H9 (cell line): ENCODE data around the gene TMOD4. TPM values are rescaled to one million over a fixed set of nuclear protein-coding genes. Genes with fewer than 3 reads are reported as not detected.

Experiments used
- DNase-seq: peaks from one replicate; pipeline ENCODE4 v3.0.0-alpha.2; 2017
- H2AFZ ChIP-seq: one replicate; pipeline ENCODE4 v1.6.1; 2013; ENCODE audit warnings: mild to moderate bottlenecking, low read length, control low read depth, moderate library complexity
- H2AK5ac ChIP-seq: 2 replicates; pipeline ENCODE4 v1.6.1; 2013; ENCODE audit warnings: low read length, control low read depth, mixed read lengths; ENCODE audit not compliant: insufficient read length
- H2BK120ac ChIP-seq: one replicate; pipeline ENCODE4 v1.6.1; 2013; ENCODE audit warnings: low read depth, mild to moderate bottlenecking, low read length, control low read depth, inconsistent platforms; ENCODE audit not compliant: poor library complexity, severe bottlenecking
- H2BK12ac ChIP-seq: 2 replicates; pipeline ENCODE4 v1.6.1; 2013; ENCODE audit warnings: low read length, control low read depth, mixed read lengths, low read depth; ENCODE audit not compliant: insufficient read length
- H2BK15ac ChIP-seq: 2 replicates; pipeline ENCODE4 v1.6.1; 2013; ENCODE audit warnings: low read depth, low read length, control low read depth
- H2BK20ac ChIP-seq: one replicate; pipeline ENCODE4 v1.6.1; 2013; ENCODE audit warnings: low read depth, mild to moderate bottlenecking, low read length, control low read depth, inconsistent platforms; ENCODE audit not compliant: poor library complexity, severe bottlenecking
- H2BK5ac ChIP-seq: 2 replicates; pipeline ENCODE4 v1.6.1; 2013; ENCODE audit warnings: low read length, control low read depth, mixed read lengths; ENCODE audit not compliant: insufficient read length
- H3K14ac ChIP-seq: 2 replicates; pipeline ENCODE4 v1.6.1; 2013; ENCODE audit warnings: low read length, control low read depth; ENCODE audit not compliant: insufficient read depth
- H3K18ac ChIP-seq: 2 replicates; pipeline ENCODE4 v1.6.1; 2013; ENCODE audit warnings: low read depth, mild to moderate bottlenecking, mixed read lengths, low read length, control low read depth; ENCODE audit not compliant: insufficient read length
- H3K23ac ChIP-seq: 2 replicates; pipeline ENCODE4 v1.6.1; 2013; ENCODE audit warnings: low read length, control low read depth, mixed read lengths, low read depth; ENCODE audit not compliant: insufficient read length
- H3K23me2 ChIP-seq: 2 replicates; pipeline ENCODE4 v1.6.1; 2013; ENCODE audit warnings: low read depth, mild to moderate bottlenecking, mixed read lengths, low read length, control low read depth; ENCODE audit not compliant: insufficient read length, poor library complexity, severe bottlenecking
- H3K27ac ChIP-seq: 2 replicates; pipeline ENCODE4 v1.5.1; 2013; ENCODE audit warnings: low read length, control low read depth, mixed read lengths, low read depth; ENCODE audit not compliant: insufficient read length
- H3K27me3 ChIP-seq: 2 replicates; pipeline ENCODE4 v1.6.1; 2013; ENCODE audit warnings: low read length, control low read depth, inconsistent platforms; ENCODE audit not compliant: insufficient read depth
- H3K4ac ChIP-seq: 2 replicates; pipeline ENCODE4 v1.6.1; 2013; ENCODE audit warnings: low read depth, mild to moderate bottlenecking, control low read depth, inconsistent platforms, low read length, moderate library complexity
- H3K4me1 ChIP-seq: 2 replicates; pipeline ENCODE4 v1.6.1; 2013; ENCODE audit warnings: low read length, control low read depth, inconsistent platforms; ENCODE audit not compliant: insufficient read depth
- H3K4me2 ChIP-seq: 2 replicates; pipeline ENCODE4 v1.6.1; 2013; ENCODE audit warnings: low read length, control low read depth, mixed read lengths; ENCODE audit not compliant: insufficient read length, insufficient read depth
- H3K56ac ChIP-seq: 2 replicates; pipeline ENCODE4 v1.6.1; 2013; ENCODE audit warnings: low read depth, mild to moderate bottlenecking, mixed read lengths, low read length, control low read depth; ENCODE audit not compliant: insufficient read length
- H3K79me1 ChIP-seq: 2 replicates; pipeline ENCODE4 v1.6.1; 2013; ENCODE audit warnings: low read depth, mild to moderate bottlenecking, moderate library complexity, low read length, control low read depth, inconsistent platforms; ENCODE audit not compliant: insufficient read depth, poor library complexity, severe bottlenecking
- H3K79me2 ChIP-seq: 2 replicates; pipeline ENCODE4 v1.6.1; 2013; ENCODE audit warnings: low read length, control low read depth, inconsistent platforms; ENCODE audit not compliant: insufficient read depth
- H3K9ac ChIP-seq: 2 replicates; pipeline ENCODE4 v1.6.1; 2013; ENCODE audit warnings: low read length, control low read depth, mixed read lengths; ENCODE audit not compliant: insufficient read length; ENCODE audit errors: extremely low read depth
- H3K9me3 ChIP-seq: one replicate; pipeline ENCODE4 v1.6.1; 2013; ENCODE audit warnings: low read depth, low read length, inconsistent platforms; ENCODE audit not compliant: control insufficient read depth
- H3T11ph ChIP-seq: one replicate; pipeline ENCODE4 v1.6.1; 2013; ENCODE audit warnings: mild to moderate bottlenecking, low read length, control low read depth, inconsistent platforms
- H4K20me1 ChIP-seq: one replicate; pipeline ENCODE4 v1.6.1; 2013; ENCODE audit not compliant: control insufficient read depth, insufficient read length, insufficient read depth
- H4K5ac ChIP-seq: 2 replicates; pipeline ENCODE4 v1.6.1; 2013; ENCODE audit warnings: low read depth, mild to moderate bottlenecking, mixed read lengths, low read length, control low read depth; ENCODE audit not compliant: insufficient read length
- H4K8ac ChIP-seq: replicated peaks from 2 replicates; pipeline ENCODE4 v1.6.1; 2013; ENCODE audit warnings: low read length, control low read depth, mixed read lengths, low read depth; ENCODE audit not compliant: insufficient read length
- H4K91ac ChIP-seq: 2 replicates; pipeline ENCODE4 v1.6.1; 2013; ENCODE audit warnings: low read depth, mild to moderate bottlenecking, moderate library complexity, mixed read lengths, low read length, control low read depth; ENCODE audit not compliant: insufficient read length
- H3K27ac Mint-ChIP-seq, 3 experiments: 2 replicates in 2 of 3; 3 replicates in 1 of 3; pipeline ENCODE4 v1.8.0; 2020 to 2021; ENCODE audit warnings: mixed read lengths in 3 of 3, mild to moderate bottlenecking in 1 of 3, moderate library complexity in 1 of 3
- H3K27me3 Mint-ChIP-seq: 2 replicates; pipeline ENCODE4 v1.8.0; 2021; ENCODE audit warnings: low read depth, mild to moderate bottlenecking, moderate library complexity, mixed read lengths
- H3K36me3 Mint-ChIP-seq, 3 experiments: 2 replicates in 2 of 3; 3 replicates in 1 of 3; pipeline ENCODE4 v1.8.0; 2020 to 2021; ENCODE audit warnings: low read depth in 3 of 3, mixed read lengths in 3 of 3; ENCODE audit not compliant: insufficient read depth in 1 of 3
- H3K4me1 Mint-ChIP-seq, 2 experiments: 2 replicates each; pipeline ENCODE4 v1.8.0; 2020; ENCODE audit warnings: mixed read lengths in 2 of 2
- H3K4me3 Mint-ChIP-seq, 2 experiments: 2 replicates in 1 of 2; 3 replicates in 1 of 2; pipeline ENCODE4 v1.8.0; 2020 to 2021; ENCODE audit warnings: mild to moderate bottlenecking in 2 of 2, mixed read lengths in 2 of 2, moderate library complexity in 1 of 2
- H3K9me3 Mint-ChIP-seq, 2 experiments: 2 replicates in 1 of 2; 3 replicates in 1 of 2; pipeline ENCODE4 v1.8.0; 2020; ENCODE audit warnings: mild to moderate bottlenecking in 2 of 2, mixed read lengths in 2 of 2, moderate library complexity in 1 of 2
- CTCF ChIP-seq: fragments of 200-600 bp; sonication (generic); conservative IDR thresholded peaks from 3 replicates; pipeline ENCODE4 v1.8.0; 2021; ENCODE audit warnings: antibody characterized with exemption, mild to moderate bottlenecking
- WGBS: extraction: QIAGEN DNeasy Blood & Tissue Kit; methylation state at CpG from one replicate; pipeline ENCODE4 v1.1.7; 2013; ENCODE audit warnings: missing lambda C conversion rate, low lambda C conversion rate, mixed read lengths; ENCODE audit not compliant: insufficient read length; ENCODE audit errors: extremely low coverage; 5-methylcytosine and 5-hydroxymethylcytosine counted together
- total RNA-seq: library from RNA; stranded (reverse); gene quantifications from 2 replicates; pipeline ENCODE4 v1.2.1, GENCODE V29; 2021

Gene TMOD4
- total RNA-seq, 1 experiment from 2014 or later, result 0.42 TPM

DNA sequence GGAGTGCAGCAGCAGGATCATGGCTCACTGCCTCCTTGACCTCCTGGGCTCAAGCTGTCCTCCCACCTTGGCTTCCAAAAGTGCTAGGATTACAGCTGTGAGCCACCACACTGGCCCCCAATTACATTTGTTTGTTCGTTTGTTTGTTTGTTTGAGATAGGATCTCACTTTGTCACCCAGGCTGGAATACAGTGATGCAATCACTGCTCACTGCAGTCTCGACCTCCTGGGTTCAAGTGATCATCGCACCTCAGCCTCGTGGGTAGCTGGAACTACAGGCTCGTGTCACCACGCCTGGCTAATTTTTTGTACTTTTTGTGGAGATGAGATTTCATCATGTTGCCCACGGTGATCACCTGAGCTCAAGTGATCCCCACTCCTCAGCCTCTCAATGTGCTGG is 16.3 kb upstream of the TMOD4 start:
- Histone ChIP-seq H3K18ac (no peak overlapping the region), H3K9ac (no peak overlapping the region), H3K4me1 (no peaks in the 10 kb centered on the region), H2BK120ac (no peak overlapping the region), H3K9me3 (no peaks in the 10 kb centered on the region), H3K23ac (no peak overlapping the region), H3K79me1 (no peaks in the 10 kb centered on the region), H3K79me2 (peaks cover 12% of the 10 kb centered on the region; the same call in 1 of the 2 replicates), H3K23me2 (peaks cover 4% of the 10 kb centered on the region), H3K14ac (no peak overlapping the region), H4K91ac (no peak overlapping the region), H4K5ac (no peak overlapping the region), H2BK20ac (no peak overlapping the region), H3T11ph (no peak overlapping the region), H4K20me1 (no peaks in the 10 kb centered on the region), H2BK12ac (no peak overlapping the region), H2AFZ (no peak overlapping the region), H3K4me2 (no peak overlapping the region), H2AK5ac (no peak overlapping the region), H3K27me3 (no peaks in the 10 kb centered on the region), H3K56ac (no peak overlapping the region), H2BK15ac (no peak overlapping the region), H2BK5ac (no peak overlapping the region), H3K4ac (no peak overlapping the region), H4K8ac (no peak overlapping the region), H3K27ac (no peak overlapping the region)
- peaks cover 4% of the 10 kb centered on the region; the same call in 1 of the 2 replicates for H3K27me3 Mint-ChIP-seq
- no peaks in the 10 kb centered on the region; a peak in 1 of 5 replicates for H3K9me3 Mint-ChIP-seq
- H3K36me3 Mint-ChIP-seq, result peaks cover 0 to 4% (median 0%) of the 10 kb centered on the region in 3 experiments; a peak in 1 of 7 replicates
- DNase-seq, result no peak
- H3K4me1 Mint-ChIP-seq, result peaks cover 6 to 15% of the 10 kb centered on the region in 2 experiments
- no peak for TF ChIP-seq CTCF
- peak overlapping the region in 1 of 2 experiments; percentile 47; a peak in 1 of 5 replicates for H3K4me3 Mint-ChIP-seq
- WGBS, result no CpG with 5 or more reads among the region's 7 CpGs
- H3K27ac Mint-ChIP-seq, result no peak overlapping the region
